ENCODE measurements around the gene MCF2L.

GRCh38 chr13:112970552-112971287 is 1.7 kb downstream of the MCF2L start:
- TF ChIP-seq, protein P1, sequence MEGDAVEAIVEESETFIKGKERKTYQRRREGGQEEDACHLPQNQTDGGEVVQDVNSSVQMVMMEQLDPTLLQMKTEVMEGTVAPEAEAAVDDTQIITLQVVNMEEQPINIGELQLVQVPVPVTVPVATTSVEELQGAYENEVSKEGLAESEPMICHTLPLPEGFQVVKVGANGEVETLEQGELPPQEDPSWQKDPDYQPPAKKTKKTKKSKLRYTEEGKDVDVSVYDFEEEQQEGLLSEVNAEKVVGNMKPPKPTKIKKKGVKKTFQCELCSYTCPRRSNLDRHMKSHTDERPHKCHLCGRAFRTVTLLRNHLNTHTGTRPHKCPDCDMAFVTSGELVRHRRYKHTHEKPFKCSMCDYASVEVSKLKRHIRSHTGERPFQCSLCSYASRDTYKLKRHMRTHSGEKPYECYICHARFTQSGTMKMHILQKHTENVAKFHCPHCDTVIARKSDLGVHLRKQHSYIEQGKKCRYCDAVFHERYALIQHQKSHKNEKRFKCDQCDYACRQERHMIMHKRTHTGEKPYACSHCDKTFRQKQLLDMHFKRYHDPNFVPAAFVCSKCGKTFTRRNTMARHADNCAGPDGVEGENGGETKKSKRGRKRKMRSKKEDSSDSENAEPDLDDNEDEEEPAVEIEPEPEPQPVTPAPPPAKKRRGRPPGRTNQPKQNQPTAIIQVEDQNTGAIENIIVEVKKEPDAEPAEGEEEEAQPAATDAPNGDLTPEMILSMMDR (conservative IDR thresholded peaks at IDR 0.05; ENCODE audit: low read depth in 2 of 2): no peak
- no peak for TF ChIP-seq REST (IDR thresholded peaks at IDR 0.05; ENCODE audit: unreplicated experiment)
- TF ChIP-seq EZH2 (IDR thresholded peaks at IDR 0.05; ENCODE audit: low read depth, unreplicated experiment): no peak
- TF ChIP-seq EZH2phosphoT487 (IDR thresholded peaks at IDR 0.05; ENCODE audit: unreplicated experiment): no peak
